HEK293T (cell line): ENCODE results near the gene CTIF.
"Not testable (repeated sequence)": the region's sequence is repeated elsewhere in the genome, so short reads cannot be mapped to it uniquely, and the experiment has no call there.

Experiments used
- CTCF ChIA-PET: fragments of 350-600 bp; formaldehyde crosslinking; extraction: SDS; loops from one replicate; lab custom pipeline; 2021; ENCODE audit warnings: antibody characterized with exemption, inconsistent platforms; lab: Yijun Ruan, JAX
- POLR2A ChIA-PET: fragments of 350-600 bp; formaldehyde crosslinking; extraction: SDS; loops from one replicate; lab custom pipeline; 2020; ENCODE audit warnings: antibody characterized with exemption, inconsistent platforms; lab: Yijun Ruan, JAX
- DNase-seq: peaks from one replicate; pipeline ENCODE4 v3.0.0; 2012; ENCODE audit warnings: mixed read lengths; ENCODE audit errors: extremely low spot score
- ARNT ChIP-seq: fragments of 450-650 bp; IDR thresholded peaks from 2 replicates; pipeline ENCODE4 v1.6.1; 2017; ENCODE audit warnings: mild to moderate bottlenecking
- BHLHE40 ChIP-seq: fragments of 450-650 bp; IDR thresholded peaks from 2 replicates; pipeline ENCODE4 v1.6.1; 2016; ENCODE audit warnings: mild to moderate bottlenecking, moderate library complexity, borderline replicate concordance
- CTBP1 ChIP-seq: fragments of 450-650 bp; IDR thresholded peaks from 2 replicates; pipeline ENCODE4 v1.6.1; 2016; ENCODE audit warnings: borderline replicate concordance
- ELF4 ChIP-seq: fragments of 450-650 bp; IDR thresholded peaks from 2 replicates; pipeline ENCODE4 v1.6.1; 2017; ENCODE audit warnings: antibody characterized with exemption
- FOXA1 ChIP-seq: fragments of 450-650 bp; IDR thresholded peaks from 2 replicates; pipeline ENCODE4 v1.6.1; 2016; ENCODE audit warnings: mild to moderate bottlenecking
- FOXK2 ChIP-seq: fragments of 450-650 bp; IDR thresholded peaks from 2 replicates; pipeline ENCODE4 v1.6.1; 2016; ENCODE audit warnings: mild to moderate bottlenecking
- FOXM1 ChIP-seq: fragments of 450-650 bp; IDR thresholded peaks from 2 replicates; pipeline ENCODE4 v1.6.1; 2017; ENCODE audit warnings: mild to moderate bottlenecking, borderline replicate concordance
- HDGF ChIP-seq: fragments of 450-650 bp; IDR thresholded peaks from 2 replicates; pipeline ENCODE4 v1.6.1; 2017; ENCODE audit warnings: antibody characterized with exemption, borderline replicate concordance
- L3MBTL2 ChIP-seq: fragments of 450-650 bp; conservative IDR thresholded peaks from 2 replicates; pipeline ENCODE4 v1.6.1; 2016; ENCODE audit warnings: mild to moderate bottlenecking
- LEF1 ChIP-seq: fragments of 450-650 bp; IDR thresholded peaks from 2 replicates; pipeline ENCODE4 v1.6.1; 2017; ENCODE audit warnings: mild to moderate bottlenecking, borderline replicate concordance
- NFRKB ChIP-seq: fragments of 450-650 bp; IDR thresholded peaks from 2 replicates; pipeline ENCODE4 v1.6.1; 2016; ENCODE audit warnings: mild to moderate bottlenecking, moderate library complexity
- PKNOX1 ChIP-seq: fragments of 450-650 bp; IDR thresholded peaks from 2 replicates; pipeline ENCODE4 v1.6.1; 2016
- SP1 ChIP-seq: fragments of 450-650 bp; IDR thresholded peaks from 2 replicates; pipeline ENCODE4 v1.6.1; 2017
- SUZ12 ChIP-seq: fragments of 450-650 bp; IDR thresholded peaks from 2 replicates; pipeline ENCODE4 v1.6.1; 2016; ENCODE audit warnings: mild to moderate bottlenecking
- TARDBP ChIP-seq: fragments of 450-650 bp; IDR thresholded peaks from 2 replicates; pipeline ENCODE4 v1.6.1; 2016
- ZNF384 ChIP-seq: fragments of 450-650 bp; IDR thresholded peaks from 2 replicates; pipeline ENCODE4 v1.6.1; 2016

CTIF gene

DNA sequence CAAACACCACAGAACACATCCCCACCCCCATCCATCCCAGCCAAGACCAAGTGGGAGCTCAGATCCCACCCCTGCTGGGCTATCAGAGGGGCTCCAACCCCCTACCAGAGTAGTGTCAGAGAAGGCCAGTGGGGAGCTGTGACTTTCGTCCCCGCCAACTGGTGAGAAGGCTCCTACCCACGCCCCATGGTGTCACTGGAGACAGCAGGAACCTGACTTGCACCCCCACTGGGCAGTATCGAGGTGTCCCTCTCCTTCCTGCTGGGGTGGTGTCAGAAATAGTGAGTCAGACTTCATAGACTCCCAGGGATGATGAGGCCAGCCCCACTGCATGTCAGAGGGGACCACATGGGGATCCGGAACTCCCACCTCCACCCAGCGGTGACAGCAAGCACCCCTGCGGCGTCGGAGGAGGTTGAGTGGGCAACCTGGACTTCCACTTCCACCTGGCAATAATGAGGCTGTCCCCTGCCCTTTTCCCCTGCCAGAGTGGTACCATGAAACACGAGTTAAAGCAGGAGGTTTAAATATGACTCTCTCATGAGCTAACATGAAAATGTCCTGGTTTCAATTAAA lies 106.7 kb downstream of the CTIF start:
- ChIA-PET CTCF (no interaction called here), POLR2A (no interaction called here)

GRCh38 chr18:48646976-48647375 lies 108.1 kb downstream of the CTIF start:
- ChIA-PET POLR2A (no interaction called here), CTCF (no interaction called here)
- DNase-seq, result no peak
- TF ChIP-seq CTBP1, result no peak
- TF ChIP-seq BHLHE40, result no peak
- no peak for TF ChIP-seq ELF4
- TF ChIP-seq NFRKB, result no peak
- no peak for TF ChIP-seq ARNT
- TF ChIP-seq SP1, result no peak

More for the DNA sequence above, 106.7 kb downstream of the CTIF start:
- no peak for DNase-seq
- no peak for TF ChIP-seq HDGF
- TF ChIP-seq FOXK2, result no peak
- no peak for TF ChIP-seq TARDBP
- TF ChIP-seq LEF1, result no peak
- no peak for TF ChIP-seq BHLHE40
- no peak for TF ChIP-seq FOXA1
- no peak for TF ChIP-seq ZNF384
- TF ChIP-seq ARNT, result no peak
- no peak for TF ChIP-seq CTBP1
- no peak for TF ChIP-seq ELF4
- no peak for TF ChIP-seq L3MBTL2
- no peak for TF ChIP-seq PKNOX1
- no peak for TF ChIP-seq FOXM1
- TF ChIP-seq SUZ12, result no peak

- no peak for DNase-seq
- POLR2A ChIA-PET, result no interaction called here
- CTCF ChIA-PET, result interaction anchor here (1.1 to 1.2 kb wide), 2 partner anchors 15 to 18 kb away, joined by 3 read pairs; no protein-coding TSS in a partner anchor
- TF ChIP-seq SP1 (no peak), L3MBTL2 (no peak), TARDBP (no peak), CTBP1 (no peak), FOXM1 (no peak), SUZ12 (no peak), NFRKB (no peak), BHLHE40 (no peak), ARNT (no peak), ELF4 (no peak)
Observed at GRCh38 chr18:48649231-48649630, 110.4 kb downstream of the CTIF start.

- DNase-seq, CTCF ChIA-PET, POLR2A ChIA-PET: not testable (repeated sequence)
Observed at GRCh38 chr18:48654591-48654990, 115.8 kb downstream of the CTIF start.

DNA sequence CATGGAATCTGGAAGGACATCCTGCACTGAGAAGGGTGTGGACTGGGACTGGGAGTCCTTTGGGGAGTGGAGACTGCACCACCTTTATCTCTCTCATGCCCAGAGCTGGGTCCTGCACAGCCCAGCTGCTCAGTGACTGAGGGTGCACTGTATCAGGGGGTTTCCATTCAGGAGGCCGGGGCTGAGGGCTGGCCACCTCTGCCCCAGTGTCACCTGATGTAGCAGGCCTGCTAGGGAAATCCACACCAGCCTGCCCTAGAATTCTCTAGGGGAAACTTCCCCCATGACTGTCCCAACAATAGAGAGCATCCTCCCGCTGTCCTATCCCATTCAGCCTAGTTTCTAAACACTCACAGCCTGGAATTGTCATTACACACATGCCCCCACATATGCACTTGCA lies 116.7 kb downstream of the CTIF start:
- POLR2A ChIA-PET, result no interaction called here

DNA sequence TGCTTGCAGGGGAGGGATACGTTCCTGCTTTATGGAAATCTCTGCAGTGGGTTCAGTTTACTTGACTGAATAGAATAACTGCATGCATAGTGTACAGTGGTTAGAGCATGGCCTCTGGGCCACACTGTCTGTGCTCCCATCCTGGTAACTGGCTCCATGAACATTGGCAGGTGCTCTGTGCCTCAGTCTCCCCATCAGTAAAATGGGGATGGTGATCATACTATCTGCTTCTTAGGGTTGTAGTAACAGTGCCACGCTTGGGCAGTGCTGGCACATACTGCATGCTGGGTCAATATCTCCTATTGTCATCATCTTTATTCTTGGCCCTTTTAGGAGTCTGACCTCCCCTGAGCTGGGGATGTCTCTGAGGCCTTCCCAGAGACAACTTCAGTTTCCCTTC lies 117.3 kb downstream of the CTIF start:
- ChIA-PET POLR2A (no interaction called here), CTCF (no interaction called here)
- TF ChIP-seq BHLHE40 (no peak), SUZ12 (no peak), HDGF (no peak), SP1 (no peak), LEF1 (no peak), FOXA1 (no peak), ELF4 (no peak), NFRKB (no peak), ZNF384 (no peak), L3MBTL2 (no peak), CTBP1 (no peak), FOXK2 (no peak), ARNT (no peak)
- no peak for DNase-seq

More for the DNA sequence above, 116.7 kb downstream of the CTIF start:
- CTCF ChIA-PET, result no interaction called here
- TF ChIP-seq CTBP1, result no peak
- no peak for TF ChIP-seq HDGF
- TF ChIP-seq LEF1, result no peak
- TF ChIP-seq SP1, result no peak
- TF ChIP-seq PKNOX1, result no peak
- TF ChIP-seq SUZ12, result no peak
- TF ChIP-seq ELF4, result no peak
- no peak for TF ChIP-seq TARDBP
- TF ChIP-seq FOXM1, result no peak
- TF ChIP-seq ARNT, result no peak
- no peak for DNase-seq

- TF ChIP-seq CTBP1, result no peak
- no peak for TF ChIP-seq LEF1
- no peak for TF ChIP-seq HDGF
- no peak for TF ChIP-seq NFRKB
- TF ChIP-seq SP1, result no peak
- no peak for TF ChIP-seq FOXA1
- no peak for TF ChIP-seq BHLHE40
- no peak for TF ChIP-seq FOXM1
- no peak for TF ChIP-seq FOXK2
- TF ChIP-seq SUZ12, result no peak
- TF ChIP-seq ZNF384, result no peak
- POLR2A ChIA-PET, result no interaction called here
Observed at GRCh38 chr18:48656582-48656981, 117.8 kb downstream of the CTIF start.

More at GRCh38 chr18:48656582-48656981, 117.8 kb downstream of the CTIF start:
- DNase-seq, result no peak
- CTCF ChIA-PET, result no interaction called here
